Mucosa of descending colon (tissue), 3 donors: ENCODE data around the gene NDRG4. TPM values are rescaled to one million over a fixed set of nuclear protein-coding genes. Genes with fewer than 3 reads are reported as not detected.

Experiments
- ATAC-seq: fragments of 200-7000 bp; cut with Tn5 transposase; one replicate; pipeline ENCODE4 v1.9.1; 2020; ENCODE audit warnings: mild to moderate bottlenecking, moderate library complexity
- DNase-seq, 3 donors: peaks; one replicate each; pipeline ENCODE4 v3.0.0-alpha.2; 2020
- H3K36me3 ChIP-seq: fragments of 200-600 bp; one replicate; pipeline ENCODE4 v1.8.0; 2021; ENCODE audit warnings: low read depth, mild to moderate bottlenecking
- H3K4me1 ChIP-seq: fragments of 200-600 bp; one replicate; pipeline ENCODE4 v1.8.0; 2021; ENCODE audit warnings: low read depth, mild to moderate bottlenecking
- H3K4me3 ChIP-seq: fragments of 200-600 bp; one replicate; pipeline ENCODE4 v1.8.0; 2021; ENCODE audit warnings: mild to moderate bottlenecking
- H3K9me3 ChIP-seq: fragments of 200-600 bp; one replicate; pipeline ENCODE4 v1.8.0; 2021; ENCODE audit warnings: mild to moderate bottlenecking
- intact Hi-C, 2 donors: fragments of 100-400 bp; cut with DNase I in 1 of 2; cut with micrococcal nuclease in 1 of 2; formaldehyde crosslinking; loops; one replicate each; pipeline versions ENCODE4 v1.11.0 to v1.11.1; 2022; cut with DNase I, micrococcal nuclease
- total RNA-seq, 3 donors: library from RNA; stranded (reverse); fragmentation: NEBNext Ultra II Directional in 2 of 3; extraction: Animal tissue kit (Norgen Biotek cat#: 25700) in 2 of 3; gene quantifications; one replicate each; pipeline versions ENCODE4 v1.2.1 to v1.2.4, GENCODE V29; 2021 to 2023
- TF ChIP-seq, protein P1 (sequence below): fragments of 200-600 bp; IDR thresholded peaks from one replicate; pipeline ENCODE4 v1.8.0; 2022; ENCODE audit warnings: antibody characterized with exemption, mild to moderate bottlenecking
- donor health status: DM: no; HTN: no; CAD: no; lungs with moderate emphysema.
- donor health status: DM: no; HTN: no; CAD: no.
- donor health status: DM: no; HTN: yes; CAD: no.

Gene NDRG4
- total RNA-seq, 3 donors from 2014 or later: 3.0 to 15.8 (median 3.6) TPM

DNA sequence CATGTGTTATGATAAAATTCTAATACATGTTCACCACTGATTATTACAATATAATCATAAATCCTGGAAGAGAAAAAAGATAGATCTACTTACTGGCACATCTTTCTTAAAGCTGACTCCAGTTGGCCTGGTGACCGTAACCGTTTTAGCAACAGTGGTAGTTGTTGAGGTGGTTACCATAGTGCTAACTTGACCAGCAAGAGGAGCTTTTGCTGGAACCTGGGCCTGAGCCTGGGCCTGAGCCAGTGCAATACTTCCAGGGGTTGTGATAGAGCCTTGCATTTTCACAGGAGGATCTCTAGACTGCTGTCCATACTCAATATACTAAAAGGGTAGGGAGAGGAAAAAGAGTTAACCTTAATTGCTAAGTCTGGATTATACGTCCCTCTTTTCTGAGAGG lies 51.6 kb downstream of the NDRG4 start:
- TF ChIP-seq, protein P1, sequence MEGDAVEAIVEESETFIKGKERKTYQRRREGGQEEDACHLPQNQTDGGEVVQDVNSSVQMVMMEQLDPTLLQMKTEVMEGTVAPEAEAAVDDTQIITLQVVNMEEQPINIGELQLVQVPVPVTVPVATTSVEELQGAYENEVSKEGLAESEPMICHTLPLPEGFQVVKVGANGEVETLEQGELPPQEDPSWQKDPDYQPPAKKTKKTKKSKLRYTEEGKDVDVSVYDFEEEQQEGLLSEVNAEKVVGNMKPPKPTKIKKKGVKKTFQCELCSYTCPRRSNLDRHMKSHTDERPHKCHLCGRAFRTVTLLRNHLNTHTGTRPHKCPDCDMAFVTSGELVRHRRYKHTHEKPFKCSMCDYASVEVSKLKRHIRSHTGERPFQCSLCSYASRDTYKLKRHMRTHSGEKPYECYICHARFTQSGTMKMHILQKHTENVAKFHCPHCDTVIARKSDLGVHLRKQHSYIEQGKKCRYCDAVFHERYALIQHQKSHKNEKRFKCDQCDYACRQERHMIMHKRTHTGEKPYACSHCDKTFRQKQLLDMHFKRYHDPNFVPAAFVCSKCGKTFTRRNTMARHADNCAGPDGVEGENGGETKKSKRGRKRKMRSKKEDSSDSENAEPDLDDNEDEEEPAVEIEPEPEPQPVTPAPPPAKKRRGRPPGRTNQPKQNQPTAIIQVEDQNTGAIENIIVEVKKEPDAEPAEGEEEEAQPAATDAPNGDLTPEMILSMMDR: no peak
- Histone ChIP-seq H3K36me3 (peaks cover 17% of the 10 kb centered on the region), H3K9me3 (no peaks in the 10 kb centered on the region), H3K4me1 (no peaks in the 10 kb centered on the region), H3K4me3 (no peak overlapping the region)
- ATAC-seq: no peak
- intact Hi-C loops: no loop called here
- no peak for DNase-seq

DNA sequence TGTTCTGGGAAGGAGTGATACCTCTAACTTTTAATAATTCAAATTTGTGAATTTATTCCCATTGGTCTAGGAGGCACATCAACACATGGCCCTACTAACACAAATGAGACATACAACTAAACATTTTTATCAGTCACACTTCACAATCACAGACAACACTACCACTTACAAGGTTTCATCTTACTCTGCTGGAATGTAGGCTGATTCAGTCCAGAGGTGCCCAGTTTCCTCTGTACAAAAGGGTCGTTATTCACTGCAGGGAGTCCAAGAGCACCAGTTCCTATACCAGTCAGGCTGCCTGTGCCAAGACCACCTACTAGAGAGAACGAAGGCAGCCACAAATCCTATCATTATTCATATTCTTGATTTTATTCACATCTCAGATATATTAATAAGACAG lies 56.7 kb downstream of the NDRG4 start:
- peaks cover 17% of the 10 kb centered on the region for H3K36me3 ChIP-seq
- intact Hi-C loops: no loop called here
- no peak overlapping the region for H3K4me3 ChIP-seq
- TF ChIP-seq, protein P1: no peak
- no peak for ATAC-seq
- no peaks in the 10 kb centered on the region for H3K4me1 ChIP-seq
- no peak for DNase-seq
- H3K9me3 ChIP-seq: no peaks in the 10 kb centered on the region

Other genes with a start within 250 kb of the NDRG4 start
- gene PRSS54, start 205.1 kb upstream of the NDRG4 start, total RNA-seq: not detected
- gene GINS3, start 107.7 kb upstream of the NDRG4 start, total RNA-seq: 1 to 10 TPM; 2.6 to 5.2 (median 4.0) TPM
- gene SETD6, start 15.4 kb downstream of the NDRG4 start, total RNA-seq: 10 to 100 TPM; 12.8 to 17.5 (median 14.2) TPM
- gene CNOT1, start 129.7 kb downstream of the NDRG4 start, total RNA-seq: 100 to 1,000 TPM; 194 to 239 (median 230) TPM
- gene SLC38A7, start 184.6 kb downstream of the NDRG4 start, total RNA-seq: 10 to 100 TPM in 2 of 3 donors, 1 to 10 TPM in 1; 9.4 to 21.9 (median 14.9) TPM
- gene GOT2, start 234.2 kb downstream of the NDRG4 start, total RNA-seq: 100 to 1,000 TPM in 2 of 3 donors, 10 to 100 TPM in 1; 95.0 to 120 (median 116) TPM